GM12874 (cell line): ENCODE results near the gene TENM3.

Source experiments
- CTCF ChIP-seq: IDR thresholded peaks from 2 replicates; pipeline ENCODE4 v1.5.1; 2011; ENCODE audit warnings: low read depth, mild to moderate bottlenecking, control low read depth, low read length, moderate library complexity; ENCODE audit not compliant: insufficient read depth

TENM3 gene

GRCh38 chr4:182216005-182216404 lies 27.2 kb upstream of the TENM3 start:
- no peak for TF ChIP-seq CTCF

- no peak for TF ChIP-seq CTCF
Measured at GRCh38 chr4:182219411-182220056, 23.7 kb upstream of the TENM3 start.

GRCh38 chr4:182221987-182222386 lies 21.2 kb upstream of the TENM3 start:
- TF ChIP-seq CTCF, result no peak

GRCh38 chr4:182222766-182223165 lies 20.4 kb upstream of the TENM3 start:
- no peak for TF ChIP-seq CTCF

GRCh38 chr4:182223708-182224107 lies 19.5 kb upstream of the TENM3 start:
- no peak for TF ChIP-seq CTCF

GRCh38 chr4:182224192-182224850 lies 18.9 kb upstream of the TENM3 start:
- TF ChIP-seq CTCF, result no peak

- no peak for TF ChIP-seq CTCF
Measured at GRCh38 chr4:182225257-182225852, 17.8 kb upstream of the TENM3 start.
